ENCODE data around the gene STK31.
"Not testable (repeated sequence)": the region's sequence is repeated elsewhere in the genome, so short reads cannot be mapped to it uniquely, and the experiment has no call there.

- TF ChIP-seq ZNF174 (tag by site-specific recombination; IDR thresholded peaks at IDR 0.05); ATF2 (tag by site-specific recombination; IDR thresholded peaks at IDR 0.05; ENCODE audit: low read depth); CTCF (tag by site-specific recombination; IDR thresholded peaks at IDR 0.05); ZNF501 (tag by site-specific recombination; IDR thresholded peaks at IDR 0.05); ZNF394 (tag by site-specific recombination; IDR thresholded peaks at IDR 0.05; ENCODE audit: borderline replicate concordance); ELK4 (IDR thresholded peaks at IDR 0.05; ENCODE audit: borderline replicate concordance, low read depth, low read length); ZEB2 (tag by site-specific recombination; IDR thresholded peaks at IDR 0.05); ZNF692 (tag by site-specific recombination; IDR thresholded peaks at IDR 0.05); ZNF18 (tag by site-specific recombination; IDR thresholded peaks at IDR 0.05); PATZ1 (tag by site-specific recombination; IDR thresholded peaks at IDR 0.05); ZNF274 (IDR thresholded peaks at IDR 0.05; ENCODE audit: low read length); ZNF274 (tag by site-specific recombination; IDR thresholded peaks at IDR 0.05; ENCODE audit: borderline replicate concordance); TSHZ1 (tag by site-specific recombination; IDR thresholded peaks at IDR 0.05; ENCODE audit: borderline replicate concordance): not testable (repeated sequence)
Observed at GRCh38 chr7:23779185-23779800, 69.3 kb downstream of the STK31 start.

Measured in HEK293 (cell line).